A549 treated with AZD2906 at 1 μM for 4 hours (cell line): ENCODE results near the gene DPEP3. TPM values are rescaled to one million over a fixed set of nuclear protein-coding genes. Genes with fewer than 3 reads are reported as not detected.

Experiments used
- total RNA-seq: library from RNA; stranded (reverse); fragments of 200-300 nt; extraction: Qiagen RNA extraction; gene quantifications from 5 replicates; pipeline ENCODE4 v1.2.3, GENCODE V29; 2022

The DPEP3 gene
- total RNA-seq, result not detected in 5 replicates

GRCh38 chr16:67979955-67980678, at the start of gene DPEP3:
TSS of gene DPEP3 (minus strand) at chr16:67980499. CDS start at chr16:67980380, 119 bp downstream.

DNA sequence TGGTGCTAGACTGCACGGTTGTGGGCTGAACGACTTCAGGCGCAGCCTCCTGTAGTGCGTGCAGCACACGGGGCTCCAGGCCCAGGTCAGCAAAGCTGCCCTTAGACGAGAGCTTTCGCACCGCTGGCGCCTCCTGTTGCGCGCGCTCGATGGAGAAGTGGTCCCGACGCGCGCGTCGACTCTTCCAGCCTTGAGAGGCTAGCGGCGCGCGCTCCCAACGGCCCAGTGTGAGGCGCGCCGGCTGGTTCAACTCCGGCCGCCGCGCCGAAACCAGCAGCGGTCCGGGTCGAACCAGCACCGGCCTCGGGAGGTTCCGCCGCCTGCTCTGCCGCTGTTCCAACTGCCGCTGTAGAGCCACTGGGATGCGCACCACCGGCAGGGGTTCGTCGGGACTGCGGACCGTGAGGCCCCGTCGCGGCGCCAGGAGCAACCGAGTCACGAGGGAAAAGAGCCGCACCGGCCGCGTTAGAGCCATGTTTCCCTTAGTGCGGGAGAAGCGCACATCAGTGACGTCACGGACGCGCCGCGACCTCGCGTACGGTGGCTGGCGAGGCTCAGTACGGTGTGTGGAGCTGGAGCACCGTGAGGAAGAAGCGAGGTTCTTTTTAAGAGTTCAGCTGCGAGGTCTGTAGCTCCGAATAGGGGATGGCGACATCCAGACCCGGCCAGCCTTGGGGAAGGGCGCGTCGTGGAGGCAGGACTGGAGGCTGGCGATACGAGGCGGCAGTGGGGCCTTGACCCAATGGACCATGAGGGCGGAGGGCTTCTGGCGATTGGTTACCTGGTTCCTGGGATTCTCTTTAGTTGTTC, 42.6 kb upstream of the DPEP3 start, which contains the start of the genes DDX28 and DUS2:
Gene DDX28 (minus strand): TSS at position 505 of the 810 bp plus-strand sequence. CDS start 30 bp downstream, at position 475.
Gene DUS2 (plus strand): TSS at position 557 of the 810 bp plus-strand sequence. CDS start 14,740 bp downstream, outside the sequence.

GRCh38 chr16:68015681-68016080, 35.4 kb upstream of the DPEP3 start, which contains the start of gene DPEP2NB:
TSS of gene DPEP2NB (minus strand) at chr16:68015911. CDS start at chr16:68015770, 141 bp downstream.

GRCh38 chr16:67998779-67999688, 18.7 kb upstream of the DPEP3 start, which contains the start of gene DPEP2:
TSS of gene DPEP2 (minus strand) at chr16:67999484. CDS start at chr16:67993212, 6,272 bp downstream.

GRCh38 chr16:67968400-67969253, 11.7 kb downstream of the DPEP3 start, which contains the start of gene SLC12A4:
TSS of gene SLC12A4 (minus strand) at chr16:67968637. CDS start at chr16:67968553, 84 bp downstream.

DNA sequence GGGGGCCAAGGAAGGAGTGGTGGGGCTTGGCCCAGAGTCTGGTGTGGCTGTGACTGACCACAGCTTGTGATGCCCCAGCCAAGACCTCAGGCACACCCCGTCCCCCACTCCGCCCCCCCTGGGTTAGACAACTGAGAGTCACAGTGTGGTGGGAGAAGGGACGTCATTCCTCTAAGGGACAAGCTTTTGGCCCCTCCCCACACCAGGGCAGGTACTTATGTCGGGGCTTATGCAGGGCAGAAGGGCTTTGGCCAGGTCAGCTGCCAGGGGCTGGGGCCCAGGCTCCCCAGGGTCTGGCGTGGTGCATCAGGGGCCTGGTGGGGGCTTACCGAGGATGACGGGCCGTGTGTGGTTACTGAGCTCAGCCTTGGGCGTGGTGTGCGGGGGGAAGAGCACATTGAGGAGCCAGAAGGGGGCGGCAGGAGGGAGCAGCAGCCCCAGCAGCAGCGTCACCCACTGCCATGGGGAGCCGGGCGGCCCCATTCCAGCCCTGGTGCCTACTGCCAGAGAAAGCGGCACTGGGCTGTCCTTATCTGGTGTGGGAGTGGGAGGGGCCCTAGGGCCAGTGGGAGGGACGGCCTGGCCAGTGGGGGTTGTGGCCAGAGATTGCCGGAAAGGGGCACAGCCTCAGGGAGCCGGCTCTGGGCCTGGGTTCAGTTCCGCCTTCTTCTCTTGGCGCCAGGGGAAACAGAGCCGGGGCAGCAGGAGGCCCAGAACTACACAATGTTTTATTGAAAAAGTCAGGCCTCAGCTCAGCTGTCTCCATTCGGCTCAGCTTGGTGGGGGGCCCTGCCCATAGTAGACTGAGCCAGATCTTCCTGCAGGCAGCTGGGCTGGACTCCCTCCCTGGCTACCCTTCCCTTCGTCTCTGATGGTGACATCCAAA, 36.4 kb downstream of the DPEP3 start, which contains the start of gene LCAT:
Gene LCAT (minus strand): TSS at position 502 of the 886 bp plus-strand sequence. CDS start 19 bp downstream, at position 483.

GRCh38 chr16:67936124-67936879, 44.0 kb downstream of the DPEP3 start, which contains the start of gene PSMB10:
TSS of gene PSMB10 (minus strand) at chr16:67936850. CDS start at chr16:67936749, 101 bp downstream.

GRCh38 chr16:67931712-67932461, 48.4 kb downstream of the DPEP3 start, which contains the start of gene CTRL:
TSS of gene CTRL (minus strand) at chr16:67931862. CDS start at chr16:67931852, 10 bp downstream.

Other genes with a start within 250 kb of the DPEP3 start
- gene RANBP10, start 173.9 kb downstream of the DPEP3 start, total RNA-seq, result 8.0 to 9.5 TPM (median 8.4 TPM) in 5 replicates
- gene TSNAXIP1, start 173.6 kb downstream of the DPEP3 start, total RNA-seq, result 0.21 to 0.63 TPM (median 0.44 TPM) in 5 replicates
- gene THAP11, start 138.2 kb downstream of the DPEP3 start, total RNA-seq, result 26.5 to 41.7 TPM (median 40.0 TPM) in 5 replicates
- gene NUTF2, start 133.6 kb downstream of the DPEP3 start, total RNA-seq, result 232 to 250 TPM (median 235 TPM) in 5 replicates
- 21.8 to 28.3 TPM (median 26.3 TPM) in 5 replicates for gene CENPT, start 132.8 kb downstream of the DPEP3 start, total RNA-seq
- 47.8 to 62.7 TPM (median 58.0 TPM) in 5 replicates for gene EDC4, start 107.4 kb downstream of the DPEP3 start, total RNA-seq
- gene NRN1L, start 95.6 kb downstream of the DPEP3 start, total RNA-seq, result 0.15 to 0.24 TPM (median 0.20 TPM) in 4 of 5 replicates, not detected in the other
- 13.8 to 18.3 TPM (median 16.6 TPM) in 5 replicates for gene PSKH1, start 87.2 kb downstream of the DPEP3 start, total RNA-seq
- 1.2 to 1.9 TPM (median 1.5 TPM) in 5 replicates for gene CTRL, start 48.6 kb downstream of the DPEP3 start, total RNA-seq
- 37.3 to 52.6 TPM (median 52.0 TPM) in 5 replicates for gene PSMB10, start 43.6 kb downstream of the DPEP3 start, total RNA-seq
- gene LCAT, start 36.4 kb downstream of the DPEP3 start, total RNA-seq, result 4.5 to 13.3 TPM (median 12.1 TPM) in 5 replicates
- 26.9 to 33.6 TPM (median 29.3 TPM) in 5 replicates for gene SLC12A4, start 11.9 kb downstream of the DPEP3 start, total RNA-seq
- gene DPEP2, start 19.0 kb upstream of the DPEP3 start, total RNA-seq, result 0.05 TPM in 1 of 5 replicates, not detected in the others
- gene DPEP2NB, start 35.4 kb upstream of the DPEP3 start, total RNA-seq, result not detected in 5 replicates
- gene DDX28, start 42.7 kb upstream of the DPEP3 start, total RNA-seq, result 17.2 to 21.0 TPM (median 19.3 TPM) in 5 replicates
- gene DUS2, start 42.8 kb upstream of the DPEP3 start, total RNA-seq, result 16.4 to 17.6 TPM (median 16.9 TPM) in 5 replicates
- 12.2 to 15.0 TPM (median 14.4 TPM) in 5 replicates for gene NFATC3, start 104.9 kb upstream of the DPEP3 start, total RNA-seq